Activated CD8-positive, alpha-beta memory T cell treated with anti-CD3 and anti-CD28 coated beads, Interleukin-2, amount 50 U/mL, for 24 hours (primary cell): ENCODE results near the gene EVI5L.
A peak's percentile ranks its signal among the peaks of the same experiment; 100 is the strongest.

Source experiments
- DNase-seq: peaks from one replicate; pipeline ENCODE4 v3.0.0-alpha.2; 2020; ENCODE audit errors: extremely low read depth

Gene EVI5L

GRCh38 chr19:7860714-7861618 lies 30.9 kb downstream of the EVI5L start:
- no peak for DNase-seq

GRCh38 chr19:7861619-7862412 lies 31.8 kb downstream of the EVI5L start:
- DNase-seq: no peak

- DNase-seq: peak; percentile 2
These were observed 32.5 kb downstream of the EVI5L start for GRCh38 chr19:7862413-7862951.

- no peak for DNase-seq
These were observed 33.3 kb downstream of the EVI5L start for GRCh38 chr19:7863157-7863970.

GRCh38 chr19:7863971-7864689 lies 34.1 kb downstream of the EVI5L start:
- DNase-seq: no peak

GRCh38 chr19:7864690-7865074 lies 34.7 kb downstream of the EVI5L start:
- no peak for DNase-seq

DNA sequence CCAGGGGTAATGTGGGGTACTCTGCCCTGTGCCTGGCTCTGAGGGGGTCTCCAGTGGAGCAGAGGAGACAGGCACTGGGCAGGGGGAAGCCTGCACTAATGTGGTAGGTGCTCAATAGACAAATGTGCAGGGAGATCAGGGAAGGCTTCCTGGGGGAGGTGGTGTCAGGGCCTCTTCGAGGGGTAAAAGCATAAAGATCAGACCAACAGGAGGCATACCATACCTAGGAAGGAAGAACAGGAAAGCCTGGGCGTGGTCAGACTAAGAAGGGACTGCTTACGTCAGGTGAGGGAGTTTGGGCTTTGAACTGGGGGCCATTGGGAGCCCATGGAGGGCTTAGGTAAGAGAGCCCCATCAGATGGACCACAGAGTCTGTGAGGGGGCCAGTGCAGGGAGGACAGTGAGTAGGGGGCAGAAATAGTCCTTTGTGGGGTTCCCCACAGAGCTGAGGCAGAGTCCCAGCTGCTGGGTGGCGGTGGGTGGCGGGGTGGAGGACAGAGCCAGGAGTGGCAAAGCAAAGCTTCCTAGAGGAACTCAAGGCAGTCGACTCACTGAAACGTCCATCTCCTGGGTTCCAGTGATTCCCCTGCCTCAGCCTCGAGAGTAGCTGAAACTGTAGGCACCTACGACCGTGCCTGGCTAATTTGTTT lies 35.4 kb downstream of the EVI5L start:
- DNase-seq: no peak

GRCh38 chr19:7866399-7867091 lies 36.5 kb downstream of the EVI5L start:
- DNase-seq: no peak

- DNase-seq: no peak
These were observed 37.2 kb downstream of the EVI5L start for GRCh38 chr19:7867092-7867844.

DNA sequence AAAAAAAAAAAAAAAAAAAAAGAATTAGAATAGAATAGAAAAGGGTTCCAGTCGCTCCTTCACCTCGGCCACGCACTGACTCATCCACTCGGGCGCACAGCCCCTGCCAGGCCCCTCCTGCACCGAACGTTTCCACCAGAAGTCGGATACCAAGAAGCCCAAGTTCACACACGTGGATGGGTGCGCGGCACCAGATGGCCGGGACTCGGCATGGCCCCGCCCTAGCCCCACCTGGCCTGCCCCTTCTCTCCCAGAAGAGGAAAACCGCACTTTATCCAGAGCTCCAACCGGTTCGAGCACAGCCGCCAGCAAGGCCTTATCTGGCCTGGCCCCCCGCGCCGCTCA lies 38.3 kb downstream of the EVI5L start:
- DNase-seq: no peak

- peak; percentile 28 for DNase-seq
These were observed 38.8 kb downstream of the EVI5L start for GRCh38 chr19:7868671-7869452.

GRCh38 chr19:7869453-7869909 lies 39.5 kb downstream of the EVI5L start:
- peak; percentile 21 for DNase-seq

DNA sequence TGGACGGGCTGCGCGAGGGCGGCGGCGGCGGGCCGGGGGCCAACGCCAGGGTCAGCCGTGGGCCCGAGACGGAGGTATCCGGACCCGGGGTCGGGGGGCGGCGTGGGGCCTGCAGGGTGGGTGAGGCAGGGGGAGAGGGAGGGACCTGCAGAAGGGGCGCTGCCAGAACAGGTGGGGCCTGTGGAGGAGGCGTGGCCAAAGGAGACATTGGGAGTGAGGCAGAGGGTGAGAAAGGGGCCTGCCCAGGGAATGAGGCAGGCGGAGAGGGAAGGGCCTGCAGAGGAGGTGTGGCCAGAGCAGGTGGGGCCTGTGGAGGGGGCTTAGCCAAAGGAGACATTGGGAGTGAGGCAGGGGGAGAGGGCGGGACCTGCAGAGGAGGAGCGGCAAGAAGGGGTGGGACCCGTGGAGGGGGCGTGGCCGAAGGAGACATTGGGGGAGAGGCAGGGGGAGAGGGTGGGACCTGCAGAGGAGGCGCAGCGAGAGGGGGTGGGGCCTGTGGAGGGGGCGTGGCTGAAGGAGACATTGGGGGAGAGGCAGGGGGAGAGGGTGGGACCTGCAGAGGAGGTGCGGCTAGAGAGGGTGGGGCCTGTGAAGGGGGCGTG lies 40.0 kb downstream of the EVI5L start:
- DNase-seq: no peak

GRCh38 chr19:7870571-7871436 lies 40.8 kb downstream of the EVI5L start:
- peak; percentile 5 for DNase-seq

DNA sequence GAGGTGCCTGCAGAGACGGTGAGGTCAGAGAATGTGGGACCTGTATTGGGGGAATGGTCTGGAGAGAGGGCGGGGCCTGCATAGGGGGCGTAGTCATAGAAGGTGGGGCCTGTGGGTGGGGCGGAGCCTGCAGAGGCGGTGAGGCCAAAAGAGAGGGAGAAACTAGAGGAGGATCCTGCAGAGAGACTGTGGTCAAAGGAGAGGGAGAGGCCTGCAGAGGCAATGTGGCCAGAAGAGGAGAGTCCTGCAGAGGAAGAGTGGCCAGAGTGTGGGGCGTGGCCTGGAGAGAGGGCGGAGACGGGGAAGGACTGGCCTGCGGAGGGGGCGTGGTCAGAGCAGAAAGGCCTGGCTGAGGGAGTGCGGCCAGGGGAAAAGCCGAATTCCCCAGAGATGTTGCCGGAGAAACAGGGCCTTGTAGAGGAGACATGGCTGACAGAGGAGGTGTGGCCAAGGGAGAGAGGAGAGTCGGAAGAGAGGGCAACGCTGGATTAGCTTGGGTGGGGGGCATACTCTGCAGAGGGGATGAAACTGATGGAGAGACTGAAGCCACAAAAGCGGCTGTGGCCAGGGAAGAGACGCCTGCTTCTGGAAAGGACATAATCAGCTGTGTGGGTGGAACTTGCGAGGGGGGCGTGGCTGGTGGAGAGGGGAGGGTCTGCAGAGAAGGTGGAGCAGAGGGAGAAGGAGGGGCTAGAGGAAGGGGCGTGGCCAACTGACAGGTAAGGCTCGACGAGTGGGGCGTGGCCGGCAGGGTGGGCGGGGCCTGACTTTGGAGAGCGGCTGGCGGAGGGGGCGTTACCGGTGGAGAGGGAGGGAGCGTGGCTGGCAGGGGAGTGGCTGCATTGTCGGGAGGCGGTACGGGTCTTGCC lies 41.7 kb downstream of the EVI5L start:
- DNase-seq: peak; percentile 44
